Choroid plexus epithelial cell (primary cell): ENCODE results near the gene TCF20.

ENCODE experiments used
- DNase-seq: peaks from one replicate; pipeline ENCODE4 v3.0.0-alpha.2; 2010; ENCODE audit warnings: low read depth
- H3K4me3 ChIP-seq: 2 replicates; pipeline ENCODE4 v1.5.1; 2011; ENCODE audit warnings: low read depth, mild to moderate bottlenecking, control low read depth, low read length, moderate library complexity
- CTCF ChIP-seq: conservative IDR thresholded peaks from 2 replicates; pipeline ENCODE4 v1.5.1; 2011; ENCODE audit warnings: low read depth, mild to moderate bottlenecking, control low read depth, inconsistent platforms, low read length, moderate library complexity

The TCF20 gene

GRCh38 chr22:42249831-42250230 is 20.6 kb downstream of the TCF20 start:
- no peak overlapping the region for H3K4me3 ChIP-seq
- TF ChIP-seq CTCF, result no peak
- DNase-seq, result no peak

- no peak for DNase-seq
- no peak for TF ChIP-seq CTCF
These were observed 21.5 kb downstream of the TCF20 start for GRCh38 chr22:42248995-42249394.

GRCh38 chr22:42247596-42247995 is 22.9 kb downstream of the TCF20 start:
- no peak overlapping the region for H3K4me3 ChIP-seq
- no peak for DNase-seq
- TF ChIP-seq CTCF, result no peak

More at GRCh38 chr22:42248995-42249394, 21.5 kb downstream of the TCF20 start:
- H3K4me3 ChIP-seq, result no peak overlapping the region

GRCh38 chr22:42243802-42244060 is 26.7 kb downstream of the TCF20 start:
- DNase-seq, result no peak
- no peak overlapping the region for H3K4me3 ChIP-seq
- no peak for TF ChIP-seq CTCF

- no peak for TF ChIP-seq CTCF
- DNase-seq, result no peak
- H3K4me3 ChIP-seq, result no peak overlapping the region
These were observed 33.6 kb downstream of the TCF20 start for GRCh38 chr22:42236848-42237247.

- H3K4me3 ChIP-seq, result no peak overlapping the region
- DNase-seq, result no peak
- no peak for TF ChIP-seq CTCF
These were observed 34.2 kb downstream of the TCF20 start for GRCh38 chr22:42236268-42236667.

- H3K4me3 ChIP-seq, result no peak overlapping the region
- DNase-seq, result no peak
- no peak for TF ChIP-seq CTCF
These were observed 36.6 kb downstream of the TCF20 start for GRCh38 chr22:42233879-42234278.
